SH-SY5Y (cell line): ENCODE results near the gene CFTR.

Experiments
- GATA2 ChIP-seq: IDR thresholded peaks from 2 replicates; pipeline ENCODE4 v1.6.1; 2011; ENCODE audit warnings: mild to moderate bottlenecking, low read depth, low read length
- GATA3 ChIP-seq: IDR thresholded peaks from 2 replicates; pipeline ENCODE4 v1.6.1; 2011; ENCODE audit warnings: low read depth, mild to moderate bottlenecking, low read length, moderate library complexity

GRCh38 chr7:117480978-117481377 is 1.2 kb downstream of the CFTR start:
- no peak for TF ChIP-seq GATA2
- no peak for TF ChIP-seq GATA3
